Karpas-422 (cell line): Measurements from ENCODE around the gene G2E3. TPM values are rescaled to one million over a fixed set of nuclear protein-coding genes. Genes with fewer than 3 reads are reported as not detected.
"Not testable (repeated sequence)": the region's sequence is repeated elsewhere in the genome, so short reads cannot be mapped to it uniquely, and the experiment has no call there.

Experiments used
- DNase-seq: peaks from one replicate; pipeline ENCODE4 v3.0.0-alpha.2; 2015
- H2AFZ ChIP-seq: fragments of 200-600 bp; sonication (generic); 2 replicates; pipeline ENCODE4 v1.6.1; 2014; ENCODE audit warnings: antibody characterized with exemption, low read length, mixed read lengths
- H3K27ac ChIP-seq: fragments of 200-600 bp; sonication (generic); 2 replicates; pipeline ENCODE4 v1.5.1; 2014; ENCODE audit warnings: mild to moderate bottlenecking, low read length, moderate library complexity
- H3K27me3 ChIP-seq: fragments of 200-600 bp; sonication (generic); 2 replicates; pipeline ENCODE4 v1.6.1; 2014; ENCODE audit warnings: low read length, mixed read lengths
- H3K36me3 ChIP-seq: fragments of 200-600 bp; sonication (generic); 2 replicates; pipeline ENCODE4 v1.6.1; 2014; ENCODE audit warnings: low read length, mixed read lengths; ENCODE audit not compliant: insufficient read depth
- H3K4me1 ChIP-seq: fragments of 200-600 bp; sonication (generic); 2 replicates; pipeline ENCODE4 v1.6.1; 2014; ENCODE audit warnings: mild to moderate bottlenecking, low read length, mixed read lengths
- H3K4me2 ChIP-seq: fragments of 200-600 bp; sonication (generic); 2 replicates; pipeline ENCODE4 v1.6.1; 2014; ENCODE audit warnings: low read length, low read depth, mild to moderate bottlenecking; ENCODE audit not compliant: poor library complexity, severe bottlenecking
- H3K4me3 ChIP-seq: fragments of 200-600 bp; sonication (generic); 2 replicates; pipeline ENCODE4 v1.5.1; 2014; ENCODE audit warnings: mild to moderate bottlenecking, antibody characterized with exemption, low read length, mixed read lengths
- H3K79me2 ChIP-seq: fragments of 200-600 bp; sonication (generic); 2 replicates; pipeline ENCODE4 v1.6.1; 2014; ENCODE audit warnings: mild to moderate bottlenecking, low read length, mixed read lengths
- H3K9ac ChIP-seq: fragments of 200-600 bp; sonication (generic); 2 replicates; pipeline ENCODE4 v1.6.0; 2014; ENCODE audit warnings: low read length
- H3K9me2 ChIP-seq: fragments of 200-600 bp; sonication (generic), shearing (Covaris generic); replicated peaks from 2 replicates; pipeline ENCODE4 v1.6.0; 2014; ENCODE audit warnings: mild to moderate bottlenecking, low read length, moderate library complexity; ENCODE audit not compliant: insufficient read depth
- H3K9me3 ChIP-seq: fragments of 300-700, 200-600 bp; sonication (generic); 2 replicates; pipeline ENCODE4 v1.6.1; 2014; ENCODE audit warnings: low read length, mixed read lengths
- H4K20me1 ChIP-seq: fragments of 200-600 bp; sonication (generic); 2 replicates; pipeline ENCODE4 v1.6.1; 2014; ENCODE audit warnings: mild to moderate bottlenecking, antibody characterized with exemption, low read length, low read depth; ENCODE audit not compliant: insufficient read depth
- total RNA-seq: library from RNA; depleted of rRNA; stranded (reverse); fragments of >200 nt; shearing (Covaris generic); gene quantifications from 2 replicates; pipeline ENCODE4 v1.2.3, GENCODE V29; 2014; ENCODE audit warnings: low replicate concordance

G2E3 gene
- total RNA-seq, 1 experiment from 2014 or later, result 54.3 TPM

DNA sequence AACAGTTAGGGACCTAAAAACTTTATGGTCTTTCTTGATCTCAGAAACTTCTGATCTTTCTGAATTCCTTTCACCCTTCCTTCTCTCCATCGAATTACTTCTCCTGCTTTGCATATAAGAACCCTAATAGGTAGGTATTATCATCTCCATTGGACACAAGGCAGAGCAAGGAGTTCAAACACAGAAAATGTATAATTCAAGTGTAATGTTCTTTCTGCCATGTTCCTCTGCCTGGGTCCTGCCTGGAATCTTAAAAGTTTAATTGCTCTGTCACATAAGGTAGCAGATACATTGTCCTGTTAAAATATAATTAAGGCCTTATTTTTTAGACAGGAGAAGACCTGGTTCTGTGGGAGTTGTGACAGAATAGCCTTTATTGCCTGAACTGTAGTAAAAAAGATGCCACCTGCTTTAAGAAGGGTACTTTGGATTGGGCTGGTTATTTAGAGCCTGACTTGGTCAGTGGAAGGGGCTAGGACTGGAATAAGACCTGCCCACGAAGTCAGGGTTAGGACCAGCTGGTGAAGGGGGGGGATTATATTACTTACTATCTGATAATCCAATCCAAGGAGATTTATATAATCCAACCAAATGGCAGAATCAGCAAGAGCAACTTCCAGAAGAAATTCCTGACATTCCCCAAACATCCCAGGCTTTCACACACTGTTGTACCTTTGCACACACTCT is 10.4 kb downstream of the G2E3 start:
- H3K9me2 ChIP-seq, result no peaks in the 10 kb centered on the region
- DNase-seq, result no peak
- no peak overlapping the region for H3K9ac ChIP-seq
- peaks cover 100% of the 10 kb centered on the region for H3K79me2 ChIP-seq
- no peak overlapping the region for H3K4me3 ChIP-seq
- H3K4me2 ChIP-seq, result no peak overlapping the region
- no peaks in the 10 kb centered on the region for H3K9me3 ChIP-seq
- H3K4me1 ChIP-seq, result peaks cover 49% of the 10 kb centered on the region
- no peak overlapping the region for H3K27ac ChIP-seq
- peaks cover 55% of the 10 kb centered on the region for H3K36me3 ChIP-seq
- H2AFZ ChIP-seq, result no peak overlapping the region
- H4K20me1 ChIP-seq, result no peaks in the 10 kb centered on the region
- no peaks in the 10 kb centered on the region for H3K27me3 ChIP-seq

DNA sequence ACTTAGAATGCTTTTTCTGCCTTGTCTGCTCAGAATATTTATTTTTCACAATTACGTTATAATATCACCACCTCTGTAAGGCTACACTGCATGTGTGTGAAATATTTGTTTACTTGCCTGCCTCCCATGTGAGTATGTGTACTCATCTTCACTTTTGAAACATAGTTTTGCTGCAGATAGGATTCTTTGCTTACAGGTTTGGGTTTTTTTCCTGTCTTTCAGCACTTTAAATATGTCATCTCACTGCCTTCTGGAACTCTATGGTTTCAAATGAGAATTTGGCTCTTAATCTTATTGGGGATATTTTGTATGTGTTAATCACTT is 10.9 kb downstream of the G2E3 start:
- Histone ChIP-seq H2AFZ (no peak overlapping the region), H3K27ac (no peak overlapping the region), H3K9ac (no peak overlapping the region), H3K27me3 (no peaks in the 10 kb centered on the region), H3K9me3 (no peaks in the 10 kb centered on the region), H4K20me1 (no peaks in the 10 kb centered on the region), H3K36me3 (peaks cover 50% of the 10 kb centered on the region), H3K9me2 (no peaks in the 10 kb centered on the region), H3K4me3 (no peak overlapping the region), H3K4me1 (peaks cover 49% of the 10 kb centered on the region), H3K79me2 (peaks cover 100% of the 10 kb centered on the region), H3K4me2 (no peak overlapping the region)
- no peak for DNase-seq

DNA sequence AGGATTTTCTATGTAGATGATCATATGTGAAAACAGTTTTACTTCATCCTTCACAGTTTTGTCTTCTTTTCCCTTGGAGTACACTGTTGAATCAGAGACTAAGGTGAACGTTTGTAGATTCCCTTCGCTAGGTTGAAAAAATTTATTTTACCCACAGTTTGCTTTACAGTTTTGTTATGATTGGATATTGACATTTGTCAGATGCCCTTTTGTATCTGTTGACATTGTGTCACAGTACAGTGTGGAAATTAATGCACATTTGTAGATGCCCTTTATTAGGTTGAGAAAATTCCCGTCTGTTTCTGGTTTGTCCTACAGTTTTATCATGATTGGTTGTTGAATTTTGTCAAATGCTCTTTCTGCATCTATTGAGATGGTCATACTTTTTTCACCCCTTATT is 13.3 kb downstream of the G2E3 start:
- H3K9me2 ChIP-seq, result no peaks in the 10 kb centered on the region
- no peaks in the 10 kb centered on the region for H3K27me3 ChIP-seq
- H3K27ac ChIP-seq, result no peak overlapping the region
- H3K36me3 ChIP-seq, result peaks cover 43% of the 10 kb centered on the region
- peaks cover 49% of the 10 kb centered on the region for H3K4me1 ChIP-seq
- no peak overlapping the region for H3K4me2 ChIP-seq
- H4K20me1 ChIP-seq, result no peaks in the 10 kb centered on the region
- H3K9ac ChIP-seq, result no peak overlapping the region
- H2AFZ ChIP-seq, result no peak overlapping the region
- H3K9me3 ChIP-seq, result no peaks in the 10 kb centered on the region
- no peak for DNase-seq
- H3K4me3 ChIP-seq, result no peak overlapping the region
- peaks cover 100% of the 10 kb centered on the region for H3K79me2 ChIP-seq

- Histone ChIP-seq H3K27ac (no peak overlapping the region), H3K27me3 (no peaks in the 10 kb centered on the region), H3K9me3 (no peaks in the 10 kb centered on the region), H3K9ac (no peak overlapping the region), H3K4me1 (peaks cover 49% of the 10 kb centered on the region), H3K36me3 (peaks cover 45% of the 10 kb centered on the region), H3K4me3 (no peak overlapping the region), H4K20me1 (no peaks in the 10 kb centered on the region), H3K9me2 (no peaks in the 10 kb centered on the region), H3K4me2 (no peak overlapping the region), H2AFZ (no peak overlapping the region), H3K79me2 (peaks cover 100% of the 10 kb centered on the region)
- DNase-seq, result no peak
Measured at GRCh38 chr14:30572771-30573170, 13.8 kb downstream of the G2E3 start.

DNA sequence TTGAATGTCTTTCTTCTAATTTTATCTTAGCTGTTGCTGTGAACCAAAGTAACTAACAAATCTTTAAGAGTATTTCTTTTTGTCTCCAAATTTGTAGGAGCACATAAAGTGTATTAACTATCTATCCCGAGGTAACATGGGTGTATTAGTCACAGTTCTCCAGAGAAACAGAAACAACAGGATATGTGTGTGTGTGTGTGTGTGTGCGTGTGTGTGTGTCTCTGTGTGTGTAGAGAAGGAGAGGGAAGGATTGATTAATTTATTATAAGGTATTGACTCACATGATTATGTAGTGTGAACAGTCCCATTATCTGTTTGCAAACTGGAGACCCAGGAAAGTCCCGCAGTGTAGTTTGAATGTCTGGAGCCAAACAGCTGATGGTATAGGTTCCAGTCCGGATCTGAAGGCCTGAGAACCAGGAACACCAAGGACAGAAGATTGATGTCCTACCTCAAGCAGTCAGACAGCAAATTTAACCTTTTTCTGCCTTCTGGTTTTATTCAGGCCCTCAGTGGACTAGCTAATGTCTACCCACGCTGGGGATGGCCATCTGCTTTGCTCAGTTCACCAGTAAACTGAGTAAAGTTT is 14.4 kb downstream of the G2E3 start:
- no peak overlapping the region for H3K4me3 ChIP-seq
- no peaks in the 10 kb centered on the region for H3K27me3 ChIP-seq
- peaks cover 100% of the 10 kb centered on the region for H3K79me2 ChIP-seq
- no peak overlapping the region for H3K4me2 ChIP-seq
- no peak overlapping the region for H2AFZ ChIP-seq
- H3K9me2 ChIP-seq, result no peaks in the 10 kb centered on the region
- no peak overlapping the region for H3K27ac ChIP-seq
- H3K36me3 ChIP-seq, result peaks cover 49% of the 10 kb centered on the region
- H3K4me1 ChIP-seq, result peaks cover 43% of the 10 kb centered on the region
- H3K9me3 ChIP-seq, result 0 out of 2 replicates have a peak, but pooled peaks cover 2% of the 10 kb centered on the region
- H3K9ac ChIP-seq, result no peak overlapping the region
- no peaks in the 10 kb centered on the region for H4K20me1 ChIP-seq
- no peak for DNase-seq

- Histone ChIP-seq H2AFZ (no peak overlapping the region), H4K20me1 (no peaks in the 10 kb centered on the region), H3K4me2 (no peak overlapping the region), H3K9me2 (no peaks in the 10 kb centered on the region), H3K79me2 (peaks cover 100% of the 10 kb centered on the region), H3K27ac (no peak overlapping the region), H3K9me3 (0 out of 2 replicates have a peak, but pooled peaks cover 3% of the 10 kb centered on the region), H3K9ac (no peak overlapping the region), H3K4me3 (no peak overlapping the region), H3K4me1 (peaks cover 39% of the 10 kb centered on the region), H3K36me3 (peaks cover 50% of the 10 kb centered on the region), H3K27me3 (no peaks in the 10 kb centered on the region)
- DNase-seq, result peak; percentile 55
Measured at GRCh38 chr14:30573966-30574365, 15.0 kb downstream of the G2E3 start.

DNA sequence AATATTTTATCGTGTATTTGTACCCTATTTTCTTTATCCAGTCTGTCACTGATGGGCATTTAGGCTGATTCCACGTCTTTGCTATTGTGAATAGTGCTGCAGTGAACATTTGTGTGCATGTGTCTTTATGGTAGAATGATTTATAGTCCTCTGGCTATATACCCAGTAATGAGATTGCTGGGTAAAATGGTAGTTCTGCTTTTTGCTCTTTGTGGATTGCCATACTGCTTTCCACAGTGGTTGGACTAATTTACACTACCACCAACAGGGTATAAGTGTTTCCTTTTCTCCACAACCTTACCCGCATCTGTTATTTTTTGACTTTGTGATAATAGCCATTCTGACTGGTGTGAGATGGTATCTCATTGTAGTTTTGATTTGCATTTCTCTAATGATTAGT is 15.8 kb downstream of the G2E3 start:
- not testable (repeated sequence) for H4K20me1 ChIP-seq
- peaks cover 51% of the 10 kb centered on the region for H3K36me3 ChIP-seq

GRCh38 chr14:30576333-30576732 is 17.4 kb downstream of the G2E3 start:
- not testable (repeated sequence) for H3K27me3 ChIP-seq, H3K4me2 ChIP-seq, DNase-seq, H3K4me3 ChIP-seq, H3K9ac ChIP-seq, H3K27ac ChIP-seq, H3K9me2 ChIP-seq, H3K9me3 ChIP-seq, H4K20me1 ChIP-seq, H2AFZ ChIP-seq
- H3K79me2 ChIP-seq, result peaks cover 100% of the 10 kb centered on the region
- H3K4me1 ChIP-seq, result peaks cover 17% of the 10 kb centered on the region
- H3K36me3 ChIP-seq, result peaks cover 59% of the 10 kb centered on the region

More for the DNA sequence above, 15.8 kb downstream of the G2E3 start:
- H3K9ac ChIP-seq, H3K4me2 ChIP-seq, DNase-seq, H2AFZ ChIP-seq, H3K9me2 ChIP-seq, H3K9me3 ChIP-seq, H3K27ac ChIP-seq, H3K4me3 ChIP-seq, H3K27me3 ChIP-seq: not testable (repeated sequence)
- Histone ChIP-seq H3K79me2 (peaks cover 100% of the 10 kb centered on the region), H3K4me1 (peaks cover 31% of the 10 kb centered on the region)
